ENCODE data around the gene BTBD16. TPM values are rescaled to one million over a fixed set of nuclear protein-coding genes. Genes with fewer than 3 reads are reported as not detected.

BTBD16 gene
- total RNA-seq, 1 donor from 2014 or later, result 51.2 TPM

DNA sequence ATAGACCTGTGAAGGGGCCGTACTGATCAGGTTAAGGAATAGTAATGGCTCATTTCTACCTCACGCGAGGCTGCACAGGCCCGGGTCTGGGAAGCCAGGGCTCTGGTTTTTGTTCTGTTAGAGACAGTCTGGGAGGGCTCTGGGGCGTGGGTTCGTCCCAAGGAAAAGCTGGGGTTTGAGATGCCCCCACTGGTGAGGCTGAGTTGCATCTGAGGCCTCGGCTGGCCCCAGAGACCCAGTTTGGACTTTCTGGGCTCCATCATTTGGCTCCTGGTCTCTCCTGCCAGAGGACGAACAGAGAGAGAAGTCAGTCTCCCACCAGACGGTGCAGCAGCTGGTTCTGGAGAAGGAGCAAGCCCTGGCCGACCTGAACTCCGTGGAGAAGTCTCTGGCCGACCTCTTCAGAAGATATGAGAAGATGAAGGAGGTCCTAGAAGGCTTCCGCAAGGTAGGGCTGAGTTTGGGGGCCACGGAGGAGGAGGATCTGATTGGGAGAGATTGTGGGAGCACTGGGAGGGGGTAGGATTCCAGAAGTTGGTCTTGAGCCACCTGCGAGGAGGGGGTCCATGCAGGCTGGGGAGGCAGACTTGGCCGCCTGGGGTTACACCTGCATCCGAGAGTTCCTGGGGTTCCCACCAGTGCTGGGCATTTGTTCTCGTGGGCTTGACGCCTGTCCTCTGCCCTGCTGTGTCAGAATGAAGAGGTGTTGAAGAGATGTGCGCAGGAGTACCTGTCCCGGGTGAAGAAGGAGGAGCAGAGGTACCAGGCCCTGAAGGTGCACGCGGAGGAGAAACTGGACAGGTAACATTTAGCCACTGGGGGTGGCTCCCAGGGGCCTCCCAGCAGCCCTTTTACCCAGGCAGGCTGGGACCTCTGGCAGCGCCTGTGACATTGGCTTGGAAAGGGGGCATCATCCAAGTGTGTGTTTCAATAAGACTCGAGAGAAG is 22.5 kb upstream of the BTBD16 start:
- no peak for DNase-seq (ENCODE audit: low spot score)

- no peak for DNase-seq (ENCODE audit: low spot score)
Observed at GRCh38 chr10:122249303-122249850, 21.7 kb upstream of the BTBD16 start.

GRCh38 chr10:122249991-122250750 is 20.9 kb upstream of the BTBD16 start:
- DNase-seq (ENCODE audit: low spot score), result no peak

- DNase-seq (ENCODE audit: low spot score), result no peak
Observed at GRCh38 chr10:122251459-122252255, 19.4 kb upstream of the BTBD16 start.

GRCh38 chr10:122252805-122253204 is 18.3 kb upstream of the BTBD16 start:
- no peak for DNase-seq (ENCODE audit: low spot score)

DNA sequence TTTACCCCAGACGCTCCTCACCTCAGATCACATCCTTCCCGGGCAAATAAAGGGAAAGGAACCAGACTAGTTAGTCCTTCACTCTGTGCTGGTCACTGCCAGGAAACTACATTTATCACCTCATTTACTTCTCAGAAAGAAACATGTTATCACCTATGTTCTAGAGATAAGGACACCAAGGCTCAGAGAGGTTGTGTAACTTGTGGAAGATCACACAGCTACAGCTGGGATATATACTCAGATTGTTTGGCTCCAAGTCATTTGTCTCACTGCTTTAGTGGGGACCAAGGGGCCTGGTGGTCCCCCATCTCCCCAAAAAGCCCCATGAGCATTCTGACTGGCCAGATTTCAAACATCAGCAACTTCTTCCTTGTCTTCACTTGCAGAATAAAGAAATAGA is 17.5 kb upstream of the BTBD16 start:
- DNase-seq (ENCODE audit: low spot score), result no peak

DNA sequence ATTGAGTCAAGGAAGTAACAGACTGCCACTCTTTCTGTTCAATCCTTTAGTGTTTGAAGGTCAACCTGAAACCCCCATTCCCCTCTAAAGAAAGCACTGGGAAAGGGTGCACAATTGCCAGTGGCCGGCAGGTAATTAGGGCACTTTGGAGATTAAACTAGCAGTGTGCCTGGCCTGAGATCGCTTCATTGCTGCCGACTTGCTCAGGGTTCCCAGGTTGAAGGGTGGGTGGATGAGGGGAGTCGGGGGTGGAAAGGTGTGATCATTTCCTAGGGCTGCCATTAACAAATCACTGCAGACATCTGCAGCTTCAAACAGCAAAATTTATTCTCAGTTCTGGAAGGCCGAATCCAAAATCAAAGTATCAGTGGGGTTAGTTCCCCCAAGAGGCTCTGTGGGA is 16.3 kb upstream of the BTBD16 start:
- no peak for DNase-seq (ENCODE audit: low spot score)

- DNase-seq (ENCODE audit: low spot score), result no peak
Observed at GRCh38 chr10:122255509-122256301, 15.4 kb upstream of the BTBD16 start.

GRCh38 chr10:122257041-122257440 is 14.1 kb upstream of the BTBD16 start:
- DNase-seq (ENCODE audit: low spot score), result no peak

GRCh38 chr10:122258136-122259074 is 12.7 kb upstream of the BTBD16 start:
- no peak for DNase-seq (ENCODE audit: low spot score)

- no peak for DNase-seq (ENCODE audit: low spot score)
Observed at GRCh38 chr10:122259075-122259466, 12.0 kb upstream of the BTBD16 start.

GRCh38 chr10:122261584-122261983 is 9.5 kb upstream of the BTBD16 start:
- DNase-seq (ENCODE audit: low spot score), result no peak

DNA sequence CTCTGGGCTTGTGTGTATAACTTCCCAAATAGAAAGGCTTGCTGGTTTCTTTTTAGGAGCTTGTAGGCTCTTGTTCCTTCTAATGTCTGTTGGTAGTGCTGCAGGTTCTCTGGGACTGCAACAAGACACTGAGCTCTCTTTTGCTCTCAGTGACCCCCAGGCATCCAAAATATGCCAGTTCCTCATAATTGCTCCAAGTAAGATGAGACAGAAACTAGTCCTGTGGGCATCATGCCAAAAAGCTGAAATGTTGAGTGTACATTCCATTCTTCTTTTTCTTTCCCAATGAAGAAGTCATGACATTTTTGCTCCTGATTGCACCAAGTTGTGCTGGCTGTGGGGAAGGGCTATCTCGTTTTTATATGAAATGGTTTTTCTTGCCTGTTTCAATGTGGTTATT is 7.1 kb upstream of the BTBD16 start:
- DNase-seq (ENCODE audit: low spot score), result no peak

GRCh38 chr10:122264436-122264835 is 6.7 kb upstream of the BTBD16 start:
- DNase-seq (ENCODE audit: low spot score), result no peak

GRCh38 chr10:122264931-122265330 is 6.2 kb upstream of the BTBD16 start:
- DNase-seq (ENCODE audit: low spot score), result no peak

DNA sequence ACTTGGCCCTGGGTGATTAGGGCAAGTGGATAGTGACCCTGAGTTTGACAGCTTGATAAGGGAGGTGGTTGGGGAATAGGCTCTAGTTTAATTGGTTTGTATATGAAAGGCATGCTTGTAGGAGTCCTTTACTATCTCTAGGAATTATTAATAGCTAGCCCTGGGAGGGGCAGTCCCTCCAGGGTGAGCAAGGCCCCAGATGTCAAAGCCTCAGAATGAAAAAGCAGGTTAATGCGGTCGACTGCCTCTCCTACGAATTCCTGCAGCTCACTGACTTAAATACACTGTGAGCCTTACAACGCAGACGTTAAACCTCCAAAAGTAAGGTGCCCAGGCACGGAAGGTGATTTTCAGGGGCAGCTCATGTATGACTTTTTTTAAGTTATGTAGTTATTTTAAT is 5.2 kb upstream of the BTBD16 start:
- no peak for DNase-seq (ENCODE audit: low spot score)

DNA sequence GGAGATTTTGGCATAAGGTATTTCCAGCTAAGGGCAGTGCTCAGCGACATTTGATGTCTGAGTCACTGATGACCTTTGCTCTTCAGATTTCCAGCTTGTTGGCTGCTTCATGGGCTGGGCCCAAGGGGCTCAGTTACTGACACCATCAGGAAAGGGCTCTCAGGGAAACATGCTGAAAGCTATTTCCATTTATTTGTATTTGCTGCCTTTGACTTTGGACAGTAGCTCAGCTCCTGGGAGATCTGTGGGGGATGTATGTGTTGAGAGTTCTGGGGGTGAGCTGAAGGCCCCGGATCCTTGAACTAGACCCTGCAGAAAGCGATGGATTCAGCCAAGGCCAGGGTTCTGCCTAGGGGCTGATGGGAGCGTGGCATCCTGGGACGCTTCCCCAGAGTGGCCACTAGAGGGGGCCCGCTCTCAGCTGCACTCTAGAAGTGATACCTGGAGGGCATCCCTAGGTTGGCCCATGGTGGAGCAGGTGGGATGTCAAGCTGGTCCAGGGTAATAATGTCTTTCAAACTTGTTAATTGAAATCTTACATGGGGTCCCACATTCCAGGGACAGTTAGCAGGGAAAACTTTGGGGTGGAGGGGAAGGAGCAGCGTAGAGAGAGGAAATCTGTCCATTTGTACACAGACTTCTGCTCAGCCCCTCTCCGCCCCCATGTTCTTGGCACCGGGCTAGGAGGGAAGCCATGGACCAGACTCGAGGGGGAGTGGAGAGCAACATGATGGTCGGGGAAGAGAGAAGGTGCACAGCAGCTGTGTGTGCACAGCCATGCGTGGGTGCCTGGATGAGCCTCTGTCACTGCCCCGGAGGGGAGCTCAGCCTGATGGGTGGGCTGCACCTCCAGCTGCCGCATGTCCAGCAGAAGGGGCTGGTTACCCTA is 3.0 kb upstream of the BTBD16 start:
- no peak for DNase-seq (ENCODE audit: low spot score)

DNA sequence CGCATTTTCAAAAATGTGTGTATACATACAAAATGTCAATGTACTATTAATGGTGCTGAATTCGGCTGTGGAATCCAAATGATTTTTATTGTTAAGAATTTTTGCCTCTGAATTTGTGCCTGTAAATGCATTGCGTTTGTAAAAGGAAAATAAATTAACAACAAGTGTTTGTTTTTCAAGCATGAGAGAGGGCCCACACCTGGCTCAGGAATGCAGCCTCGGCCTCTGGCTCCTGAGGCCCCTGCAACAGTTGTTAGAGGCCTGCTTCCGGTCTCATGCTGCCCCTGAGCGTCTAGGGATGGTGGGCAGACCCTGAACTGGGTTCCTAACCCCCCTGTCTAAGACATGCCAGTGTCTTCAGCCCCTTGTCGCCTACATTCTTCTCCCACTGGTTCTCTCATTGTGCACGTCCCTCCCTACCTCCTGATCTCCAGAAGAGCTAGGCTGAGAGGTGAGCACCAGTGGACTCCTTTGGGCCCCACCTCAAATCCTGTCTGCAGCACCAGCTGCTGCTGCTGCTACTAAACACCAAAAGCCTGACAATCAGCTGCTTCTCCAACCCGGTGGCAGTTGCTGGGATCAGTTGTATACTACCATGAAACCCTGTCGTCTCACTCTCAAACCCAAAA is 1.9 kb upstream of the BTBD16 start:
- no peak for DNase-seq (ENCODE audit: low spot score)

All from ureter (tissue), 1 donor.